Measurements from ENCODE around the gene AKAP12. TPM values are rescaled to one million over a fixed set of nuclear protein-coding genes. Genes with fewer than 3 reads are reported as not detected.

The AKAP12 gene
- total RNA-seq, 1 donor from 2014 or later: 40.8 TPM

GRCh38 chr6:151301547-151301946 lies 61.8 kb downstream of the AKAP12 start:
- Histone ChIP-seq H3K4me3 (no peak overlapping the region), H3K27ac (no peak overlapping the region), H3K27me3 (no peaks in the 10 kb centered on the region), H3K36me3 (no peaks in the 10 kb centered on the region), H3K4me1 (peaks cover 8% of the 10 kb centered on the region), H3K9me3 (no peaks in the 10 kb centered on the region)
- no peak for TF ChIP-seq CTCF (IDR thresholded peaks at IDR 0.05)
- intact Hi-C loops (cut with DNase I): no loop called here
- ATAC-seq: no peak
- DNase-seq: no peak

GRCh38 chr6:151303231-151303630 lies 63.5 kb downstream of the AKAP12 start:
- no peak for TF ChIP-seq CTCF (IDR thresholded peaks at IDR 0.05)
- peaks cover 8% of the 10 kb centered on the region for H3K4me1 ChIP-seq
- H3K36me3 ChIP-seq: no peaks in the 10 kb centered on the region
- intact Hi-C loops (cut with DNase I): no loop called here
- no peak overlapping the region for H3K4me3 ChIP-seq
- no peak overlapping the region for H3K27ac ChIP-seq
- H3K27me3 ChIP-seq: no peaks in the 10 kb centered on the region
- ATAC-seq (no peak), DNase-seq (no peak)
- no peaks in the 10 kb centered on the region for H3K9me3 ChIP-seq

GRCh38 chr6:151306269-151306783 lies 66.6 kb downstream of the AKAP12 start:
- no peaks in the 10 kb centered on the region for H3K27me3 ChIP-seq
- no peaks in the 10 kb centered on the region for H3K9me3 ChIP-seq
- TF ChIP-seq CTCF (IDR thresholded peaks at IDR 0.05): no peak
- no peaks in the 10 kb centered on the region for H3K4me1 ChIP-seq
- no peak for DNase-seq
- intact Hi-C loops (cut with DNase I): no loop called here
- no peak for ATAC-seq
- no peak overlapping the region for H3K4me3 ChIP-seq
- H3K36me3 ChIP-seq: no peaks in the 10 kb centered on the region
- no peak overlapping the region for H3K27ac ChIP-seq

- Histone ChIP-seq H3K27ac (no peak overlapping the region), H3K36me3 (no peaks in the 10 kb centered on the region), H3K27me3 (no peaks in the 10 kb centered on the region), H3K4me3 (no peak overlapping the region), H3K4me1 (no peaks in the 10 kb centered on the region), H3K9me3 (no peaks in the 10 kb centered on the region)
- ATAC-seq: no peak
- no peak for TF ChIP-seq CTCF (IDR thresholded peaks at IDR 0.05)
- intact Hi-C loops (cut with DNase I): no loop called here
- DNase-seq: no peak
Measured at GRCh38 chr6:151307501-151307900, 67.7 kb downstream of the AKAP12 start.

GRCh38 chr6:151309619-151310018 lies 69.9 kb downstream of the AKAP12 start:
- Histone ChIP-seq H3K36me3 (no peaks in the 10 kb centered on the region), H3K4me1 (no peaks in the 10 kb centered on the region), H3K27ac (no peak overlapping the region), H3K9me3 (no peaks in the 10 kb centered on the region), H3K4me3 (no peak overlapping the region), H3K27me3 (no peaks in the 10 kb centered on the region)
- TF ChIP-seq CTCF (IDR thresholded peaks at IDR 0.05): no peak
- DNase-seq (no peak), ATAC-seq (no peak)
- intact Hi-C loops (cut with DNase I): no loop called here

- no peak for DNase-seq
- H3K9me3 ChIP-seq: no peaks in the 10 kb centered on the region
- no peaks in the 10 kb centered on the region for H3K4me1 ChIP-seq
- H3K36me3 ChIP-seq: no peaks in the 10 kb centered on the region
- no peaks in the 10 kb centered on the region for H3K27me3 ChIP-seq
- H3K4me3 ChIP-seq: no peak overlapping the region
- no peak for ATAC-seq
- no peak overlapping the region for H3K27ac ChIP-seq
- no peak for TF ChIP-seq CTCF (IDR thresholded peaks at IDR 0.05)
- intact Hi-C loops (cut with DNase I): no loop called here
Measured at GRCh38 chr6:151310279-151310678, 70.5 kb downstream of the AKAP12 start.
